Measurements from ENCODE around the gene GDPD3. TPM values are rescaled to one million over a fixed set of nuclear protein-coding genes. Genes with fewer than 3 reads are reported as not detected.

Gene GDPD3
- total and polyA plus RNA-seq, 4 donors, result 0.42 to 0.71 (median 0.55) TPM

GRCh38 chr16:30092373-30093010 lies 20.8 kb downstream of the GDPD3 start:
- peak; percentile 67 for DNase-seq (ENCODE audit: low spot score)
- Histone ChIP-seq H3K27ac (ENCODE audit: low read depth in 1 of 2, low read length in 2 of 2) (peak overlapping the region; percentile 83 to 88), H3K4me1 (ENCODE audit: control insufficient read depth in 4 of 4, insufficient read depth in 4 of 4, low read length in 3 of 4) (peaks cover 12 to 41% (median 27%) of the 10 kb centered on the region in 4 donors), H3K27me3 (ENCODE audit: control insufficient read depth in 4 of 4, insufficient read depth in 4 of 4, low read length in 3 of 4) (no peaks in the 10 kb centered on the region), H3K9me3 (ENCODE audit: control insufficient read depth in 4 of 4, low read length in 3 of 4) (peaks cover 0 to 7% (median 1%) of the 10 kb centered on the region in 4 donors), H3K9ac (ENCODE audit: low read depth in 1 of 2, low read length in 2 of 2) (peak overlapping the region; percentile 10 to 73), H3K36me3 (ENCODE audit: control insufficient read depth in 4 of 4, insufficient read depth in 3 of 4, low read depth in 1 of 4, low read length in 3 of 4) (peaks cover 0 to 6% (median under 1%) of the 10 kb centered on the region in 4 donors), H3K4me3 (ENCODE audit: low read depth in 1 of 3, low read length in 3 of 3) (peak overlapping the region; percentile 51 to 57 (median 51))
- TF ChIP-seq EGR1 (IDR thresholded peaks at IDR 0.05; ENCODE audit: low read depth in 2 of 2), result no peak
- peak; percentile 10 for TF ChIP-seq SP1 (IDR thresholded peaks at IDR 0.05)
- peak; percentile 39 for TF ChIP-seq YY1 (IDR thresholded peaks at IDR 0.05)
- no peak for TF ChIP-seq ZBTB33 (IDR thresholded peaks at IDR 0.05)
- TF ChIP-seq CTCF (IDR thresholded peaks at IDR 0.05; ENCODE audit: low read depth, low read length, missing input control), result peak; percentile 40
- peak in 1 of 2 donors; percentile 49 for TF ChIP-seq RAD21 (IDR thresholded peaks at IDR 0.05)
- no peak for TF ChIP-seq HNF4A (conservative IDR thresholded peaks at IDR 0.05)
- WGBS, result 18% methylated on average over 22 of the region's 22 CpGs

- peaks cover 12 to 41% (median 27%) of the 10 kb centered on the region in 4 donors for H3K4me1 ChIP-seq (ENCODE audit: control insufficient read depth in 4 of 4, insufficient read depth in 4 of 4, low read length in 3 of 4)
- 2% methylated on average over 76 of the region's 76 CpGs for WGBS
Measured at GRCh38 chr16:30091474-30092372, 21.6 kb downstream of the GDPD3 start, which contains the start of gene TBX6. Gene TBX6 (minus strand): TSS chr16:30091924. CDS start chr16:30091193, 731 bp downstream.

More at GRCh38 chr16:30091474-30092372, 21.6 kb downstream of the GDPD3 start, which contains the start of gene TBX6:
- peak; percentile 16 for TF ChIP-seq SP1 (IDR thresholded peaks at IDR 0.05)
- TF ChIP-seq ZBTB33 (IDR thresholded peaks at IDR 0.05), result no peak
- TF ChIP-seq RAD21 (IDR thresholded peaks at IDR 0.05), result peak; percentile 76
- peak; percentile 46 to 57 for TF ChIP-seq RXRA (IDR thresholded peaks at IDR 0.05)
- peak in 1 of 2 donors; percentile 58 for TF ChIP-seq GABPA (IDR thresholded peaks at IDR 0.05 in 1 of 2, conservative IDR thresholded peaks at IDR 0.05 in 1 of 2)
- TF ChIP-seq HNF4G (IDR thresholded peaks at IDR 0.05), result no peak
- TF ChIP-seq CTCF (IDR thresholded peaks at IDR 0.05; ENCODE audit: low read depth, low read length, missing input control), result peak; percentile 81
- Histone ChIP-seq H3K9me3 (ENCODE audit: control insufficient read depth in 4 of 4, low read length in 3 of 4) (no peaks in the 10 kb centered on the region), H3K36me3 (ENCODE audit: control insufficient read depth in 4 of 4, insufficient read depth in 3 of 4, low read depth in 1 of 4, low read length in 3 of 4) (peaks cover 0 to 6% (median under 1%) of the 10 kb centered on the region in 4 donors), H3K9ac (ENCODE audit: low read depth in 1 of 2, low read length in 2 of 2) (peak within 1 kb of the TSS; percentile 10 to 73), H3K27ac (ENCODE audit: low read depth in 1 of 2, low read length in 2 of 2) (peak within 1 kb of the TSS; percentile 83 to 88), H3K4me3 (ENCODE audit: low read depth in 1 of 3, low read length in 3 of 3) (peak within 1 kb of the TSS; percentile 51 to 69 (median 57)), H3K27me3 (ENCODE audit: control insufficient read depth in 4 of 4, insufficient read depth in 4 of 4, low read length in 3 of 4) (no peaks in the 10 kb centered on the region)
- DNase-seq (ENCODE audit: low spot score), result peak; percentile 93
